HCT116 (cell line): Measurements from ENCODE around the gene SIVA1. TPM values are rescaled to one million over a fixed set of nuclear protein-coding genes. Genes with fewer than 3 reads are reported as not detected.

Experiments used
- ATAC-seq: fragments of 200-7000 bp; cut with Tn5 transposase; 2 replicates; pipeline ENCODE4 v1.9.1; 2020; ENCODE audit warnings: mild to moderate bottlenecking, moderate library complexity
- BruUV-seq: library from RNA; stranded (reverse); fragments of 400-500 nt; replicated peaks from 2 replicates; lab custom pipeline; 2021; lab: Mats Ljungman, UMichigan
- CTCF ChIA-PET: fragments of 300-600 bp; sonication (Branson Sonifier 250); formaldehyde crosslinking; loops from one replicate; lab custom pipeline; 2021; ENCODE audit warnings: antibody characterized with exemption; lab: Charles Lee
- POLR2A ChIA-PET: fragments of 300-600, 350-600 bp; sonication (Branson Sonifier 250); formaldehyde crosslinking; loops from one replicate; lab custom pipeline; 2021; ENCODE audit warnings: antibody characterized with exemption; lab: Charles Lee
- RAD21 ChIA-PET, 2 experiments: fragments of 300-600 bp; sonication (Branson Sonifier 250); formaldehyde crosslinking; loops; one replicate each; lab custom pipeline; 2023; ENCODE audit warnings: low total read pairs in 2 of 2; ENCODE audit not compliant: uncharacterized antibody in 2 of 2, unreplicated experiment in 2 of 2, low non-redundant PET in 1 of 2; lab: Charles Lee
- DNase-seq: peaks from one replicate; pipeline ENCODE4 v3.0.0-alpha.2; 2010; ENCODE audit warnings: low read depth, low spot score
- H2AFZ ChIP-seq: fragments of 200-600 bp; shearing (Covaris generic), sonication (generic); 2 replicates; pipeline ENCODE4 v1.6.1; 2017; ENCODE audit warnings: low read depth, mixed run types, mixed read lengths, antibody characterized with exemption, low read length; ENCODE audit not compliant: poor library complexity, severe bottlenecking
- H3K27ac ChIP-seq: 2 replicates; pipeline ENCODE4 v1.5.1; 2012; ENCODE audit warnings: low read depth, low read length
- H3K27me3 ChIP-seq: fragments of 200-600 bp; sonication (generic); 2 replicates; pipeline ENCODE4 v1.6.1; 2016; ENCODE audit warnings: mixed run types, low read length, mixed read lengths; ENCODE audit not compliant: insufficient read depth
- H3K36me3 ChIP-seq, 2 experiments: fragments of 200-500 bp in 1 of 2; fragments of 200-600 bp in 1 of 2; sonication (Bioruptor generic) in 1 of 2; sonication (generic) in 1 of 2; 2 replicates each; pipeline versions ENCODE4 v1.5.1 to v1.6.1; 2014 to 2016; ENCODE audit warnings: low read length in 2 of 2, inconsistent platforms in 1 of 2, mixed read lengths in 1 of 2, mixed run types in 1 of 2; ENCODE audit not compliant: insufficient read depth in 2 of 2, control insufficient read depth in 1 of 2
- H3K4me1 ChIP-seq, 2 experiments: fragments of 200-600 bp in 1 of 2; sonication (generic) in 1 of 2; 2 replicates each; pipeline versions ENCODE4 v1.5.1 to v1.6.1; 2012 to 2017; ENCODE audit warnings: low read length in 2 of 2, inconsistent platforms in 1 of 2, mild to moderate bottlenecking in 1 of 2, mixed read lengths in 1 of 2, mixed run types in 1 of 2, moderate library complexity in 1 of 2; ENCODE audit not compliant: insufficient read depth in 2 of 2, control insufficient read depth in 1 of 2
- H3K4me2 ChIP-seq: fragments of 200-600 bp; sonication (generic); 2 replicates; pipeline ENCODE4 v1.6.1; 2017; ENCODE audit warnings: mixed run types, low read length, mixed read lengths
- H3K4me3 ChIP-seq, 2 experiments: fragments of 200-600 bp in 1 of 2; sonication (generic) in 1 of 2; replicated peaks in 1 of 2; 2 replicates each; pipeline ENCODE4 v1.5.1; 2011 to 2016; ENCODE audit warnings: low read length in 2 of 2, control low read depth in 1 of 2, low read depth in 1 of 2, mild to moderate bottlenecking in 1 of 2, mixed read lengths in 1 of 2, mixed run types in 1 of 2
- H3K79me2 ChIP-seq: fragments of 200-600 bp; sonication (generic); 2 replicates; pipeline ENCODE4 v1.6.1; 2017; ENCODE audit warnings: mild to moderate bottlenecking, mixed run types, low read length, moderate library complexity, mixed read lengths; ENCODE audit not compliant: insufficient read depth
- H3K9ac ChIP-seq: fragments of 200-600 bp; sonication (generic); 2 replicates; pipeline ENCODE4 v1.6.1; 2016; ENCODE audit warnings: low read length, mixed read lengths
- H3K9me2 ChIP-seq: fragments of 200-600 bp; sonication (generic), shearing (Covaris generic); 2 replicates; pipeline ENCODE4 v1.6.1; 2017; ENCODE audit warnings: mixed run types, mild to moderate bottlenecking, moderate library complexity; ENCODE audit not compliant: insufficient read depth
- H3K9me3 ChIP-seq, 2 experiments: fragments of 200-500 bp in 1 of 2; fragments of 200-600 bp in 1 of 2; sonication (Bioruptor generic) in 1 of 2; sonication (generic) in 1 of 2; 2 replicates each; pipeline ENCODE4 v1.6.1; 2014 to 2017; ENCODE audit warnings: low read length in 2 of 2, mixed read lengths in 2 of 2, inconsistent platforms in 1 of 2, low read depth in 1 of 2, mild to moderate bottlenecking in 1 of 2, mixed run types in 1 of 2, moderate library complexity in 1 of 2; ENCODE audit not compliant: control insufficient read depth in 1 of 2, insufficient read depth in 1 of 2
- H4K20me1 ChIP-seq: fragments of 200-600 bp; sonication (generic), shearing (Covaris generic); 2 replicates; pipeline ENCODE4 v1.6.1; 2017; ENCODE audit warnings: mixed run types, mild to moderate bottlenecking, moderate library complexity; ENCODE audit not compliant: insufficient read depth
- CBX3 ChIP-seq: IDR thresholded peaks from 2 replicates; pipeline ENCODE4 v1.6.1; 2012; ENCODE audit warnings: low read depth
- CEBPB ChIP-seq: IDR thresholded peaks from 2 replicates; pipeline ENCODE4 v1.6.1; 2012; ENCODE audit warnings: low read depth
- ELF1 ChIP-seq: IDR thresholded peaks from 2 replicates; pipeline ENCODE4 v1.6.1; 2012; ENCODE audit warnings: low read depth, borderline replicate concordance
- EZH2 ChIP-seq: fragments of 200-600 bp; sonication (generic); IDR thresholded peaks from 2 replicates; pipeline ENCODE4 v1.6.1; 2017; ENCODE audit warnings: antibody characterized with exemption, mixed run types
- FOSL1 ChIP-seq: IDR thresholded peaks from 2 replicates; pipeline ENCODE4 v1.6.1; 2012; ENCODE audit warnings: low read depth
- POLR2A ChIP-seq: IDR thresholded peaks from 2 replicates; pipeline ENCODE4 v1.7.0; 2011; ENCODE audit warnings: borderline replicate concordance; ENCODE audit not compliant: insufficient read depth, insufficient read length; ENCODE audit errors: extremely low read depth
- RAD21 ChIP-seq: IDR thresholded peaks from 2 replicates; pipeline ENCODE4 v1.6.1; 2012; ENCODE audit warnings: low read depth, mild to moderate bottlenecking
- SIN3A ChIP-seq: IDR thresholded peaks from 2 replicates; pipeline ENCODE4 v1.6.1; 2012; ENCODE audit warnings: low read depth
- SP1 ChIP-seq: IDR thresholded peaks from 2 replicates; pipeline ENCODE4 v1.6.1; 2012; ENCODE audit warnings: low read depth
- SRF ChIP-seq: IDR thresholded peaks from 2 replicates; pipeline ENCODE4 v1.6.1; 2012; ENCODE audit warnings: low read depth
- TCF7L2 ChIP-seq: IDR thresholded peaks from 2 replicates; pipeline ENCODE4 v1.7.0; 2011; ENCODE audit warnings: borderline replicate concordance, inconsistent platforms; ENCODE audit not compliant: insufficient read depth, insufficient read length; ENCODE audit errors: extremely low read depth
- ZFX ChIP-seq: fragments of 450-650 bp; IDR thresholded peaks from 2 replicates; pipeline ENCODE4 v1.6.1; 2017
- ZNF274 ChIP-seq: fragments of 200-500 bp; sonication (Bioruptor generic); IDR thresholded peaks from 2 replicates; pipeline ENCODE4 v1.6.1; 2014; ENCODE audit warnings: mild to moderate bottlenecking, low read depth, low read length, inconsistent platforms
- intact Hi-C: fragments of 100-400 bp; cut with micrococcal nuclease; formaldehyde crosslinking; loops from 2 replicates; pipeline ENCODE4 v1.10.0; 2022
- total RNA-seq: library from RNA; stranded (reverse); gene quantifications from one replicate; pipeline ENCODE4 v1.2.1, GENCODE V29; 2021; ENCODE audit not compliant: unreplicated experiment
- TF ChIP-seq, protein P1 (sequence below): IDR thresholded peaks from 2 replicates; pipeline ENCODE4 v1.6.1; 2012; ENCODE audit warnings: low read depth
- TF ChIP-seq, protein P2 (sequence below): IDR thresholded peaks from 2 replicates; pipeline ENCODE4 v1.6.1; 2011; ENCODE audit warnings: mild to moderate bottlenecking, low read length, moderate library complexity; ENCODE audit not compliant: insufficient replicate concordance; ENCODE audit errors: extremely low read depth
- TF ChIP-seq, protein P3 (sequence below): IDR thresholded peaks from 2 replicates; pipeline ENCODE4 v1.6.1; 2012

The SIVA1 gene
- total RNA-seq, 1 experiment from 2014 or later: 141 TPM

DNA sequence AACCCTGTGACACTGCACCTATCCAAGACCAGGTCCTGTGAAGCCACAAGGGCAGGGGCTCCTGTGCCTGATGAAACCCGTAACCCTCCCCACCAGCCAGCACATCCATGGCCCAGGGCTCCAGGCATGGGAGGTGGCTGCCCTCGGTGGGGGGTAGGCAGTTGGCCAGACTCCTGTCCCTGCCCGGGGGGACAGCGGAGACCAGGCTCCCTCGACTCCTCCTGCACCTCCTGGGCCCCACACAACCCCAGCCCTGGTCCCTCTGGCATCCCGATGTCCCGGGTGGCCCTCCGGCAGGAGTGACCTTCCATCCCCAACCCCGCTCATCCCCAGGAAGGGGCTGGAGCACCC is 31.2 kb downstream of the SIVA1 start:
- POLR2A ChIA-PET: no interaction called here
- H3K9ac ChIP-seq: no peak overlapping the region
- H3K27ac ChIP-seq: no peak overlapping the region
- no peaks in the 10 kb centered on the region for H3K27me3 ChIP-seq
- H3K9me2 ChIP-seq: no peaks in the 10 kb centered on the region
- no peak overlapping the region for H2AFZ ChIP-seq
- intact Hi-C loops: no loop called here
- H4K20me1 ChIP-seq: no peaks in the 10 kb centered on the region
- RAD21 ChIA-PET: no interaction called here
- TF ChIP-seq ELF1 (no peak), POLR2A (no peak), SRF (no peak), EZH2 (no peak), RAD21 (no peak), SP1 (no peak), CBX3 (no peak), ZNF274 (no peak), TCF7L2 (no peak), FOSL1 (no peak), ZFX (no peak), SIN3A (no peak), CEBPB (no peak)
- TF ChIP-seq, protein P1, sequence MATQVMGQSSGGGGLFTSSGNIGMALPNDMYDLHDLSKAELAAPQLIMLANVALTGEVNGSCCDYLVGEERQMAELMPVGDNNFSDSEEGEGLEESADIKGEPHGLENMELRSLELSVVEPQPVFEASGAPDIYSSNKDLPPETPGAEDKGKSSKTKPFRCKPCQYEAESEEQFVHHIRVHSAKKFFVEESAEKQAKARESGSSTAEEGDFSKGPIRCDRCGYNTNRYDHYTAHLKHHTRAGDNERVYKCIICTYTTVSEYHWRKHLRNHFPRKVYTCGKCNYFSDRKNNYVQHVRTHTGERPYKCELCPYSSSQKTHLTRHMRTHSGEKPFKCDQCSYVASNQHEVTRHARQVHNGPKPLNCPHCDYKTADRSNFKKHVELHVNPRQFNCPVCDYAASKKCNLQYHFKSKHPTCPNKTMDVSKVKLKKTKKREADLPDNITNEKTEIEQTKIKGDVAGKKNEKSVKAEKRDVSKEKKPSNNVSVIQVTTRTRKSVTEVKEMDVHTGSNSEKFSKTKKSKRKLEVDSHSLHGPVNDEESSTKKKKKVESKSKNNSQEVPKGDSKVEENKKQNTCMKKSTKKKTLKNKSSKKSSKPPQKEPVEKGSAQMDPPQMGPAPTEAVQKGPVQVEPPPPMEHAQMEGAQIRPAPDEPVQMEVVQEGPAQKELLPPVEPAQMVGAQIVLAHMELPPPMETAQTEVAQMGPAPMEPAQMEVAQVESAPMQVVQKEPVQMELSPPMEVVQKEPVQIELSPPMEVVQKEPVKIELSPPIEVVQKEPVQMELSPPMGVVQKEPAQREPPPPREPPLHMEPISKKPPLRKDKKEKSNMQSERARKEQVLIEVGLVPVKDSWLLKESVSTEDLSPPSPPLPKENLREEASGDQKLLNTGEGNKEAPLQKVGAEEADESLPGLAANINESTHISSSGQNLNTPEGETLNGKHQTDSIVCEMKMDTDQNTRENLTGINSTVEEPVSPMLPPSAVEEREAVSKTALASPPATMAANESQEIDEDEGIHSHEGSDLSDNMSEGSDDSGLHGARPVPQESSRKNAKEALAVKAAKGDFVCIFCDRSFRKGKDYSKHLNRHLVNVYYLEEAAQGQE: no peak
- TF ChIP-seq, protein P2, sequence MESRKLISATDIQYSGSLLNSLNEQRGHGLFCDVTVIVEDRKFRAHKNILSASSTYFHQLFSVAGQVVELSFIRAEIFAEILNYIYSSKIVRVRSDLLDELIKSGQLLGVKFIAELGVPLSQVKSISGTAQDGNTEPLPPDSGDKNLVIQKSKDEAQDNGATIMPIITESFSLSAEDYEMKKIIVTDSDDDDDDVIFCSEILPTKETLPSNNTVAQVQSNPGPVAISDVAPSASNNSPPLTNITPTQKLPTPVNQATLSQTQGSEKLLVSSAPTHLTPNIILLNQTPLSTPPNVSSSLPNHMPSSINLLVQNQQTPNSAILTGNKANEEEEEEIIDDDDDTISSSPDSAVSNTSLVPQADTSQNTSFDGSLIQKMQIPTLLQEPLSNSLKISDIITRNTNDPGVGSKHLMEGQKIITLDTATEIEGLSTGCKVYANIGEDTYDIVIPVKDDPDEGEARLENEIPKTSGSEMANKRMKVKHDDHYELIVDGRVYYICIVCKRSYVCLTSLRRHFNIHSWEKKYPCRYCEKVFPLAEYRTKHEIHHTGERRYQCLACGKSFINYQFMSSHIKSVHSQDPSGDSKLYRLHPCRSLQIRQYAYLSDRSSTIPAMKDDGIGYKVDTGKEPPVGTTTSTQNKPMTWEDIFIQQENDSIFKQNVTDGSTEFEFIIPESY: no peak
- TF ChIP-seq, protein P3, sequence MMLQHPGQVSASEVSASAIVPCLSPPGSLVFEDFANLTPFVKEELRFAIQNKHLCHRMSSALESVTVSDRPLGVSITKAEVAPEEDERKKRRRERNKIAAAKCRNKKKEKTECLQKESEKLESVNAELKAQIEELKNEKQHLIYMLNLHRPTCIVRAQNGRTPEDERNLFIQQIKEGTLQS: no peak
- TF ChIP-seq, all 23 proteins: peak for 0
- peaks cover under 1 to 3% of the 10 kb centered on the region in 2 experiments; a peak in 2 of 4 replicates for H3K36me3 ChIP-seq
- no peak overlapping the region for H3K4me3 ChIP-seq
- H3K4me1 ChIP-seq: no peaks in the 10 kb centered on the region
- no TSS peak for BruUV-seq
- H3K79me2 ChIP-seq: peaks cover 34% of the 10 kb centered on the region; the same call in 1 of the 2 replicates
- no peak overlapping the region for H3K4me2 ChIP-seq
- DNase-seq (no peak), ATAC-seq (0 out of 2 replicates have a peak, but pooled peaks have one; percentile 6)
- CTCF ChIA-PET: no interaction called here
- H3K9me3 ChIP-seq: no peaks in the 10 kb centered on the region
